ENCODE data around the gene ACTA1. TPM values are rescaled to one million over a fixed set of nuclear protein-coding genes. Genes with fewer than 3 reads are reported as not detected.

The ACTA1 gene
- total and polyA plus RNA-seq, 2 of the 13 experiments (the other 11 are each of a cell fraction or from before 2014, with no cell fraction given) = 1.4 to 5.2 TPM

- H2AFZ ChIP-seq (ENCODE audit: low read length) = no peak overlapping the region
- no peaks in the 10 kb centered on the region for H3K4me1 ChIP-seq (ENCODE audit: insufficient read depth, low read length)
- ATAC-seq = no peak
- H3K27me3 ChIP-seq (ENCODE audit: control insufficient read depth in 1 of 2, insufficient read depth in 2 of 2, low read length in 2 of 2) = peaks cover 0 to 10% of the 10 kb centered on the region in 2 experiments; a peak in 2 of 5 replicates
- CTCF ChIA-PET (ENCODE audit: low intra/inter-chr PET ratio, low total read pairs) = no interaction called here
- no peaks in the 10 kb centered on the region for H3K79me2 ChIP-seq (ENCODE audit: insufficient read depth, low read length)
- no peak for FAIRE-seq
- H3K9ac ChIP-seq (ENCODE audit: insufficient read depth, low read depth, low read length) = no peak overlapping the region
- no peak for DNase-seq (ENCODE audit: low spot score)
- no peak overlapping the region for H3K27ac ChIP-seq (ENCODE audit: extremely low read length, insufficient read depth, low read length)
- no peak overlapping the region for H3K4me3 ChIP-seq (replicated peaks in 1 of 3; ENCODE audit: insufficient read depth in 1 of 3, low read depth in 2 of 3, low read length in 3 of 3)
- TF ChIP-seq CBX2 (IDR thresholded peaks at IDR 0.05; ENCODE audit: low read depth, low read length) (no peak), CBX2 (CRISPR knock-in tag; IDR thresholded peaks at IDR 0.05; ENCODE audit: low read depth) (no peak), PCBP2 (optimal IDR thresholded peaks at IDR 0.05; ENCODE audit: low read depth, low read length, poor library complexity, severe bottlenecking) (no peak), ZNF180 (CRISPR knock-in tag; IDR thresholded peaks at IDR 0.05; ENCODE audit: borderline replicate concordance, low read depth) (no peak), MEIS2 (CRISPR knock-in tag; IDR thresholded peaks at IDR 0.05) (no peak), THAP7 (CRISPR knock-in tag; IDR thresholded peaks at IDR 0.05) (no peak), NAIF1 (CRISPR knock-in tag; IDR thresholded peaks at IDR 0.05; ENCODE audit: borderline replicate concordance) (no peak), ZNF572 (CRISPR knock-in tag; IDR thresholded peaks at IDR 0.05) (no peak), CREM (IDR thresholded peaks at IDR 0.05) (no peak), CREM (CRISPR knock-in tag; IDR thresholded peaks at IDR 0.05) (no peak)
- TF ChIP-seq, protein P1, sequence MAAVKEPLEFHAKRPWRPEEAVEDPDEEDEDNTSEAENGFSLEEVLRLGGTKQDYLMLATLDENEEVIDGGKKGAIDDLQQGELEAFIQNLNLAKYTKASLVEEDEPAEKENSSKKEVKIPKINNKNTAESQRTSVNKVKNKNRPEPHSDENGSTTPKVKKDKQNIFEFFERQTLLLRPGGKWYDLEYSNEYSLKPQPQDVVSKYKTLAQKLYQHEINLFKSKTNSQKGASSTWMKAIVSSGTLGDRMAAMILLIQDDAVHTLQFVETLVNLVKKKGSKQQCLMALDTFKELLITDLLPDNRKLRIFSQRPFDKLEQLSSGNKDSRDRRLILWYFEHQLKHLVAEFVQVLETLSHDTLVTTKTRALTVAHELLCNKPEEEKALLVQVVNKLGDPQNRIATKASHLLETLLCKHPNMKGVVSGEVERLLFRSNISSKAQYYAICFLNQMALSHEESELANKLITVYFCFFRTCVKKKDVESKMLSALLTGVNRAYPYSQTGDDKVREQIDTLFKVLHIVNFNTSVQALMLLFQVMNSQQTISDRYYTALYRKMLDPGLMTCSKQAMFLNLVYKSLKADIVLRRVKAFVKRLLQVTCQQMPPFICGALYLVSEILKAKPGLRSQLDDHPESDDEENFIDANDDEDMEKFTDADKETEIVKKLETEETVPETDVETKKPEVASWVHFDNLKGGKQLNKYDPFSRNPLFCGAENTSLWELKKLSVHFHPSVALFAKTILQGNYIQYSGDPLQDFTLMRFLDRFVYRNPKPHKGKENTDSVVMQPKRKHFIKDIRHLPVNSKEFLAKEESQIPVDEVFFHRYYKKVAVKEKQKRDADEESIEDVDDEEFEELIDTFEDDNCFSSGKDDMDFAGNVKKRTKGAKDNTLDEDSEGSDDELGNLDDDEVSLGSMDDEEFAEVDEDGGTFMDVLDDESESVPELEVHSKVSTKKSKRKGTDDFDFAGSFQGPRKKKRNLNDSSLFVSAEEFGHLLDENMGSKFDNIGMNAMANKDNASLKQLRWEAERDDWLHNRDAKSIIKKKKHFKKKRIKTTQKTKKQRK (IDR thresholded peaks at IDR 0.05; ENCODE audit: low read length) = no peak
- TF ChIP-seq, protein P2, sequence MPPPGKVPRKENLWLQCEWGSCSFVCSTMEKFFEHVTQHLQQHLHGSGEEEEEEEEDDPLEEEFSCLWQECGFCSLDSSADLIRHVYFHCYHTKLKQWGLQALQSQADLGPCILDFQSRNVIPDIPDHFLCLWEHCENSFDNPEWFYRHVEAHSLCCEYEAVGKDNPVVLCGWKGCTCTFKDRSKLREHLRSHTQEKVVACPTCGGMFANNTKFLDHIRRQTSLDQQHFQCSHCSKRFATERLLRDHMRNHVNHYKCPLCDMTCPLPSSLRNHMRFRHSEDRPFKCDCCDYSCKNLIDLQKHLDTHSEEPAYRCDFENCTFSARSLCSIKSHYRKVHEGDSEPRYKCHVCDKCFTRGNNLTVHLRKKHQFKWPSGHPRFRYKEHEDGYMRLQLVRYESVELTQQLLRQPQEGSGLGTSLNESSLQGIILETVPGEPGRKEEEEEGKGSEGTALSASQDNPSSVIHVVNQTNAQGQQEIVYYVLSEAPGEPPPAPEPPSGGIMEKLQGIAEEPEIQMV (CRISPR knock-in tag; IDR thresholded peaks at IDR 0.05; ENCODE audit: low read depth) = no peak
- H3K4me2 ChIP-seq (ENCODE audit: low read depth, low read length) = no peak overlapping the region
- in situ Hi-C loops (cut with HindIII; ENCODE audit: extremely low pct_ligation_motif_present, low pct_unique_long_range_greater_than_20kb) = no loop called here
- H3K36me3 ChIP-seq (replicated peaks in 1 of 2; ENCODE audit: control insufficient read depth in 1 of 2, insufficient read depth in 2 of 2, low read length in 2 of 2) = no peaks in the 10 kb centered on the region
- BruUV-seq (replicated peaks) = no TSS peak
- intact Hi-C loops (cut with micrococcal nuclease; ENCODE audit: unreplicated experiment) = no loop called here
- H4K20me1 ChIP-seq (ENCODE audit: insufficient read depth, low read length) = no peaks in the 10 kb centered on the region
- POLR2A ChIA-PET = no interaction called here
- 84% methylated on average over 10 of the region's 37 CpGs for WGBS (ENCODE audit: low lambda C conversion rate)
- H3K9me3 ChIP-seq (ENCODE audit: low read length) = no peaks in the 10 kb centered on the region
Measured at GRCh38 chr1:229432905-229433304, 989 bp downstream of the ACTA1 start.
